OCI-LY1 (cell line): Measurements from ENCODE around the gene CMTM7.

Source experiments
- H2AFZ ChIP-seq: fragments of 200-600 bp; sonication (generic), shearing (Covaris generic); 2 replicates; pipeline ENCODE4 v1.6.0; 2014; ENCODE audit warnings: antibody characterized with exemption, mild to moderate bottlenecking, low read length
- H3F3A ChIP-seq: fragments of 200-600 bp; sonication (generic), shearing (Covaris generic); 2 replicates; pipeline ENCODE4 v1.6.0; 2014; ENCODE audit warnings: mild to moderate bottlenecking, antibody characterized with exemption, low read length, moderate library complexity; ENCODE audit not compliant: insufficient read depth
- H3K27ac ChIP-seq: fragments of 200-600 bp; sonication (generic); 2 replicates; pipeline ENCODE4 v1.5.1; 2014; ENCODE audit warnings: low read length, mixed run types, mild to moderate bottlenecking, low read depth; ENCODE audit not compliant: poor library complexity, severe bottlenecking
- H3K27me3 ChIP-seq: fragments of 200-600 bp; sonication (generic); 2 replicates; pipeline ENCODE4 v1.6.0; 2014; ENCODE audit warnings: antibody characterized with exemption, mild to moderate bottlenecking, low read length, moderate library complexity; ENCODE audit not compliant: insufficient read depth
- H3K36me3 ChIP-seq: fragments of 200-600 bp; sonication (generic); 2 replicates; pipeline ENCODE4 v1.6.1; 2014; ENCODE audit warnings: mild to moderate bottlenecking, antibody characterized with exemption, low read length, moderate library complexity, mixed read lengths; ENCODE audit not compliant: insufficient read depth
- H3K4me1 ChIP-seq: fragments of 200-600 bp; sonication (generic); 2 replicates; pipeline ENCODE4 v1.5.1; 2014; ENCODE audit warnings: mild to moderate bottlenecking, low read length, moderate library complexity; ENCODE audit not compliant: insufficient read depth, severe bottlenecking
- H3K4me2 ChIP-seq: fragments of 200-600 bp; sonication (generic), shearing (Covaris generic); 2 replicates; pipeline ENCODE4 v1.6.1; 2014; ENCODE audit warnings: low read length
- H3K4me3 ChIP-seq: fragments of 200-600 bp; sonication (generic); 2 replicates; pipeline ENCODE4 v1.5.1; 2014; ENCODE audit warnings: low read length, low read depth, mild to moderate bottlenecking, mixed read lengths; ENCODE audit not compliant: poor library complexity, severe bottlenecking
- H3K79me2 ChIP-seq: fragments of 200-600 bp; shearing (Covaris generic); 2 replicates; pipeline ENCODE4 v1.6.1; 2016; ENCODE audit warnings: mixed run types, low read length, mixed read lengths; ENCODE audit not compliant: insufficient read depth
- H3K9ac ChIP-seq: fragments of 200-600 bp; sonication (generic), shearing (Covaris generic); 2 replicates; pipeline ENCODE4 v1.6.1; 2014; ENCODE audit warnings: mild to moderate bottlenecking, low read length, mixed read lengths
- H3K9me2 ChIP-seq: fragments of 200-600 bp; sonication (generic), shearing (Covaris generic); 2 replicates; pipeline ENCODE4 v1.6.1; 2014; ENCODE audit warnings: low read depth, mild to moderate bottlenecking, low read length, mixed read lengths
- H3K9me3 ChIP-seq: fragments of 200-600 bp; shearing (Covaris generic); 2 replicates; pipeline ENCODE4 v1.6.1; 2014; ENCODE audit warnings: low read length, mixed read lengths
- H4K20me1 ChIP-seq: fragments of 200-600 bp; sonication (generic), shearing (Covaris generic); 2 replicates; pipeline ENCODE4 v1.6.0; 2016; ENCODE audit warnings: mild to moderate bottlenecking, low read length; ENCODE audit not compliant: insufficient read depth
- CTCF ChIP-seq: fragments of 200-600 bp; sonication (generic), shearing (Covaris generic); IDR thresholded peaks from 2 replicates; pipeline ENCODE4 v1.5.1; 2017; ENCODE audit warnings: mild to moderate bottlenecking, antibody characterized with exemption, low read length, moderate library complexity, mixed read lengths
- EZH2 ChIP-seq: fragments of 200-600 bp; sonication (generic), shearing (Covaris generic); IDR thresholded peaks from 2 replicates; pipeline ENCODE4 v1.8.0; 2017; ENCODE audit warnings: borderline replicate concordance, mixed run types, mild to moderate bottlenecking, antibody characterized with exemption, low read length, moderate library complexity, mixed read lengths

CMTM7 gene

DNA sequence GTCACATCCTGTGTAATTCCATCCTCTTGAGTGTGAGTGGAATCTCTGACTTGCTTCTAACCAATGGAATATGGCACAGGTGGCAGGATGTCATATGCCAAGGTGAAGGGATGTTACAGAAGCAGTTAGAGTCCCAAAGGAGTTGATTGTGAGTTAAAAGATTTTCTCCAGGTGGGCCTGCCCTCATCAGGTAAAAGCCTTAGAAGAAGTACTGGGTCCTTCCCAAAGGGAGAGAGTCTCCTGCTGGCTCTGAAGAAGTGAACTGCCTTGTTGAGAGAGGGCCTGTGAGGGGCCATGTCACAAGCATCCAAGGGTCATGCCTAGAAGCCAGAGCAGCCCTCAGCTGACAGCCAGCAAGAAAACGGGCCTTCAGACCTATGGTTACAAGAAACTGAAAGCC lies 13.1 kb downstream of the CMTM7 start:
- Histone ChIP-seq H2AFZ (no peak overlapping the region), H3K9ac (no peak overlapping the region), H3F3A (peaks cover 7% of the 10 kb centered on the region), H4K20me1 (no peaks in the 10 kb centered on the region), H3K27me3 (no peaks in the 10 kb centered on the region), H3K4me2 (no peak overlapping the region), H3K4me1 (peaks cover 47% of the 10 kb centered on the region), H3K36me3 (no peaks in the 10 kb centered on the region), H3K9me2 (no peaks in the 10 kb centered on the region), H3K79me2 (peaks cover 3% of the 10 kb centered on the region; the same call in 1 of the 2 replicates), H3K27ac (peak overlapping the region; percentile 15), H3K9me3 (no peaks in the 10 kb centered on the region), H3K4me3 (no peak overlapping the region)
- TF ChIP-seq CTCF (no peak), EZH2 (no peak)

DNA sequence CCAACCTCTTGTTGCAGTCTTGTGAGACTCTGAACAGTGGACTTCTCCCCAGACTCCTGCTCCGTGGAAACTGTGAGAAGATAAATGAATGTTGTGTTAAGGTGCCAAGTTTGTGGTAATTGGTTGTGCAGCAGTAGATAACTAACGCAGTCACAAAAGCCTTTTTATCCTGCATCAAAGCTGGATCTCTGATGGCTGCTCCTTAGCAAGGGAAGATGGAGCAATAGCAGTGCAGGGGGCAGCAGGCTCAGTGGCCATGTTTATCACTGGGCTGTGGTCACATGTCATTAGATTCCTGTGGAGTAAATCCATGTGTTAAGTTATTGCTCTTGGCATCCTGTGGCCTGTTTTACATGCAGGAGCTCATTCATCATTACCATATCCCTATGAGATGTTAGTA lies 13.5 kb downstream of the CMTM7 start:
- Histone ChIP-seq H3K9me3 (no peaks in the 10 kb centered on the region), H2AFZ (no peak overlapping the region), H3K27ac (peak overlapping the region; percentile 15), H3K4me3 (no peak overlapping the region), H3F3A (peaks cover 7% of the 10 kb centered on the region), H3K9me2 (no peaks in the 10 kb centered on the region), H3K79me2 (peaks cover 3% of the 10 kb centered on the region; the same call in 1 of the 2 replicates), H3K36me3 (no peaks in the 10 kb centered on the region), H3K4me1 (peaks cover 45% of the 10 kb centered on the region), H3K27me3 (no peaks in the 10 kb centered on the region), H3K9ac (no peak overlapping the region), H4K20me1 (no peaks in the 10 kb centered on the region), H3K4me2 (no peak overlapping the region)
- TF ChIP-seq CTCF = no peak
- no peak for TF ChIP-seq EZH2

DNA sequence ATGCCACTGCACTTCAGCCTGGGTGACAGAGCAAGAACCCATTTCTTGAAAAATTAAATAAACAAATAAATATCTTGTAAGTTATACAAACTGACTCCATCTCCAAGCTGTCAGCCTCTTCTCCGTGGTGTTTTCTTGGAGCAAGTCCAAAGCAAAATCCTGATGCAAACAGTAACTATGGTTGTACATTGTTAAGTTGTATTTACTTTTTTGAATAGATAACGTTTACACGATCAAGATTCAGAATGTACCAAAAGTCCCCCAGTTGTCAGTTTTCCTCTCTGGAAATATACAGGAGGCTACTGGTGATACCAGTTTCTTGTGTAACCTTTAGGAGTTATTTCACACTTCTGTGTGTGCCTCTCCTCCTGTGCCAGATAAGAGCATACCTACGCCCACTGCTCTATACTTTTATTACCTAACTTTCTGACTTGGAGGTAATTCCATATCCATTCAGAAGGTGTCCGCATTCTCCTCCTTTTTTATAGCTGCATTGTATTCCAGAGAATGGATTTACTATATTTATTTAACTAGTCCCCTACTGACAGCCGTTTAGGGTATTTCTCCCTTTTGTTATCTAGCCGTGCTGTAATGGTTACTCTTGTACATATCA lies 14.2 kb downstream of the CMTM7 start:
- Histone ChIP-seq H3K4me1 (peaks cover 46% of the 10 kb centered on the region), H3K9me2 (no peaks in the 10 kb centered on the region), H4K20me1 (no peaks in the 10 kb centered on the region), H3K79me2 (peaks cover 3% of the 10 kb centered on the region; the same call in 1 of the 2 replicates), H2AFZ (no peak overlapping the region), H3K9me3 (no peaks in the 10 kb centered on the region), H3K36me3 (no peaks in the 10 kb centered on the region), H3F3A (peaks cover 4% of the 10 kb centered on the region; the same call in 1 of the 2 replicates), H3K27me3 (no peaks in the 10 kb centered on the region), H3K9ac (no peak overlapping the region), H3K27ac (no peak overlapping the region), H3K4me3 (no peak overlapping the region), H3K4me2 (no peak overlapping the region)
- TF ChIP-seq EZH2 (no peak), CTCF (no peak)
